IPS DF 4.7 (cell line): ENCODE results near the gene SCN4A.

ENCODE experiments used
- DNase-seq: peaks from one replicate; pipeline ENCODE4 v3.0.0-alpha.2; 2013; ENCODE audit warnings: low spot score; ENCODE audit errors: extremely low read depth

Gene SCN4A

DNA sequence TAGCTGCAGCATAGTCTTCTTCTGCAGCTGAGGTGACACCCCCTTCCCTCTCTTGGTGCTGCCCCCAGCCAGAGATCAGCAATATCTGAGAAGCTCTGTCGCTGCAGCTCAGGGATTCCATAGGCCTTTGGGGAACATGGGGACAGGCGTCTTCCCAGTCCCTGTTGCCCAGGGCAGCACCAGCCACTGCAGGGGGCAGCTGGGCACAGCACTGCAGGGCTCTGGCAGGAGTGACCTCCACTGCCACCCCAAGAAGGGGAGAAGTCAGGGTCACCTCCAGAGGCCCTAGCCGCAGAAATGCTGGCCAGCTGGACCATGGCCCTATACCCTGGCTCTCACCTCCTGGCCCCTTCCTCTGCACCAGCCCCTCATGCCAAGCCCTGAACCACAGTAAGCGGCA, 16.9 kb downstream of the SCN4A start:
- DNase-seq = no peak

- no peak for DNase-seq
Observed at GRCh38 chr17:63955232-63955631, 17.5 kb downstream of the SCN4A start.

DNA sequence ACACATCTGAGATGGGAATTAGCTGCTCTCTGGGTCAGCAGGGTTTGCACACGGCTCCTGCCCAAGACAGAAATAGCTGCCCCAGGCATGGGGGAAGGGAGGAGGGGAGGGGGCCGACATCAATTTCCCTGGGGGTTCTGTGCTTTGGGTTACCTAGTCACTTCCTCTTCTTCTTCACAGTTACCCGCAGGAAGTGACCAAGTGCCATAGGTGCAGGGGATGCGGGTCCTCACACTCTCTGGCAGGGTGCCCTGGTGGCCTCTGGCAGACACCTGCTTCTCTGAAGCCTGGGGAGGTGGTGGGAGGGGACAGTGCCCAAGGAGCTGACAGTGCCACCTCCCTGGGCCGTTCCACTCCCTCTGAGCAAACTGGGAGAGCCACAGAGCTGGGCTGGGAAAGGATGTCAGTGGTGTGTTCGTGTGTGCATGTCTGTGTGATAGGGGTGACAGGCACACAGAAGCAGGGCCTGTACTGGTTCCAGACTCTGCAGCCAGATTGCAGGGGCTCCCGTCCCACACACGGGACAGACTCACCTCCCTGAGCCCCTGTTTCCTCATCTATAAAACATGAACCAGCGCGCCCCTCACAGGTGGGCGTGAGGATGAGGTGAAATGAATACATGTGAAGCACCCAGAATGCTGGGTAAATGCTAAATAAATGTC, 18.2 kb downstream of the SCN4A start:
- DNase-seq = no peak

- no peak for DNase-seq
Observed at GRCh38 chr17:63950940-63951907, 21.5 kb downstream of the SCN4A start.

DNA sequence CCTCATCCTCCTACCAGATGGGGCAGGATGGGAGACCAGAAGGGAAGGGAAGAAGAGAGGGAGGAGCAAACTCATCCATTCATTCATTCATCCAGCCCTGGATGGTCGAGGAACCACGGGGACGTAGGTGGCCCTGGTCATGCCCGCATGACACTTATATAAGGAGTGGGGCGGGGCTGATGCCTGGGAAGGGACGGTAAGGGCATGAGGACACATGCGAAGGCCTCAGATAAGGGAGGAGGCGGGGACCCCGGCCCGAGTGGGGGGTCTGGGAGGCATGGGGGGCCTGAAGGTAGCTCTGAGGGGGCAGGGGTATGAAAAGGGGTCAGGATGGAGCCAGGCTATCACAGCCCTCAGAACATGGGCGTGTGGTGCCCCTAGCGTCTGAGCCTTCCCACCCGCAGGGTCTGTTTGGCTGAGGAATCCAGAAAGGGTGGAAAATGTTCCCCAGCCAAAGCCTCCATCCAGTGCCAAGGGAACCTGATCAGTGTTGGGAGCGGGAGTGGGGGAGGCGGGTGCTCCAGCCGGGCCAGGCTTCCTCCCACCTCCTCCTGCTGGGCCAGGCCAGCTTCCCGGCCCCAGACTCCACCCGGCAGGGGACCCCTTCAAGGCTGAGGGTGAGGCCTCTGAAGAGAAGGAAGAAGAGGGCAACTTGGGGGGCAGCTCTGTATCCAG, 23.0 kb downstream of the SCN4A start:
- DNase-seq = no peak

DNA sequence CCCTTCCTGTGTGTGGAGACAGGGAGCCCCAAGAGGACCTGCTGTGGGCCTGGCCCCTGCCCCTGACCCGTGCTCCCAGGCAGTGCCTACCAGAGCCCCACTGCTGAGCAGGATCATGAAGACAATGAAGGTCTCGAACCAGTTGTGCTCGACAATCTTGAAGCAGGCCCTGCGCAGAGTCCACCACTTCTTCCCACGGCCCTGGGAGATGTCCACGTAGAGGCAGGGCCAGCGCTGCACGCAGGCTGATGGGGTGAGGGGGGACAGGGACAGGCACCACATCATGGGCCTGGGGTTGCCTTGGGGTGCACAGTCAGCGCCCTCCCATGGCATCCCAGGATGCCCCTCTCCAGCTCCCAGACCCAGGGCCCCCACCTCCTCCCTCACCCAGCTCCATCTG, 24.2 kb downstream of the SCN4A start:
- DNase-seq = no peak

DNA sequence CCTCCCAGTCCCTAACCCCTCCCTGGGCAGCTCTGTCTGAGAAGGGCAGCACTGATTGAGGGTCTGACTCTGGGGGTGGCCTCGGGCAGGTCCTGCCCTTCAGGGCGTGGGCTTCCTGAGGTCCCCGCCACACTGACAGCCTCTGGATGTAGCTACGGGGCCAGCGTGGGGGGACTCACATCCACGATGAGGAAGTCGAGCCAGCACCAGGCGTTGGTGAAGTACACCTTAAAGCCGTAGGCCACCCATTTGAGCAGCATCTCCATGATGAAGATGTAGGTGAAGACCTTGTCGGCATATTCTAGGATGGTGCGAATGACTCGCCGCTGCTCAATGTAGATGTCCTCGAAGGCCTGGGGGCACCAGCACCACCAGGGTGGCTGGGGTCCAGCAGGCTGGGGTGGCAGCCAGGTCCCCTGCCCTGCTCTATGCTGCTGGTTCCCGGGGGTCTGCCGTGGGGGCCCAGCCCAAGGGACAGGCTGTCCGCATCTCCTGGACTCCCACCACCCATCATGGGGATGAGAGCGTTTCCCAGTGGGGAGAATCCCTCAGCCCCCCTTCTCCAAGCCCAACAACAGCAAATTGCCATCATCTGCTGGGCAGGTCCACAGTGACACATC, 24.9 kb downstream of the SCN4A start:
- DNase-seq = no peak

DNA sequence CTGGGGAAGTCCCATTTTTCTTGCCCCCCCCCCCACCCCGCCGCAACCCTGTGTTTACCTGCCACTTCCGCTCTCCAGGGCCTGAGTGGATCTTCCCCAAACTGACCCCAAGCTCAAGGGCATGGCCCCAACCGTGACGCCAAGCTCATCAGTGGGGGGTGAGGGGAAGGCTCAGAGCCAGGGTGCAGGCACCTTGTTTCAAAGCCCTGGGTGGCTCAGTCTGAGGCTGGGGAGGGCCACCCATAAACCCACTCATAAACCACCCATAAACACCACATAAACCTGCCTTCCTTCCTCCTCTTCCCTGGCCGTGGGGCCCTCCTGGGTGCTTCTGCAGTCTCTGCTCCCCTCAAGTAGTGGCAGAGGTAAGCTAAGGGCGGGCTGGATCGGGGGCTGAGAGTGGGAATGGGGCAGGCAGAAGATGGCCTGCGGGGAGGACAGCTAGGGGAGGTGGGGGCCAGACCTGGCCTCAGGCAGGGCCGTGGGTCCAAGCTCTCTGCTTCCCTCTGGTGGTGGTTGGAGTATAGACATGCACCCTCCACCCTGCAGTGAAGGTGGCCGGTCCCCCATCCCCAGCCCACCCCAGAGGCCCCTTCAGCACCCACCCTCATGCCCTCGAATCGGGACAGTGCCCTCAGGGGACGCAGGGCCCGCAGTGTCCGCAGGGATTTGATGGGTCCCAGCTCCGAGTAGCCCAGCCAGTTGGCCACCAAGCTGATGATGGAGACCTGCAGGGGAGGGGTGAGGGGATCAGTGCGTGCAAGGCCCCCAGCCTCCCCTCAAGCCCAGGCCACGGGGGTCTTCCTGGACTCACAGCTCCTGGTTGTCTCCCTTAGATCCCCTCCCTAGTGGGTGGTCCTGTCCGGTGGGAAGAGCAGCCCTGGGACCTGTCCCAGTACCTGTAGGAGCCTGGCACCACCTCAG, 26.0 kb downstream of the SCN4A start:
- DNase-seq = no peak

DNA sequence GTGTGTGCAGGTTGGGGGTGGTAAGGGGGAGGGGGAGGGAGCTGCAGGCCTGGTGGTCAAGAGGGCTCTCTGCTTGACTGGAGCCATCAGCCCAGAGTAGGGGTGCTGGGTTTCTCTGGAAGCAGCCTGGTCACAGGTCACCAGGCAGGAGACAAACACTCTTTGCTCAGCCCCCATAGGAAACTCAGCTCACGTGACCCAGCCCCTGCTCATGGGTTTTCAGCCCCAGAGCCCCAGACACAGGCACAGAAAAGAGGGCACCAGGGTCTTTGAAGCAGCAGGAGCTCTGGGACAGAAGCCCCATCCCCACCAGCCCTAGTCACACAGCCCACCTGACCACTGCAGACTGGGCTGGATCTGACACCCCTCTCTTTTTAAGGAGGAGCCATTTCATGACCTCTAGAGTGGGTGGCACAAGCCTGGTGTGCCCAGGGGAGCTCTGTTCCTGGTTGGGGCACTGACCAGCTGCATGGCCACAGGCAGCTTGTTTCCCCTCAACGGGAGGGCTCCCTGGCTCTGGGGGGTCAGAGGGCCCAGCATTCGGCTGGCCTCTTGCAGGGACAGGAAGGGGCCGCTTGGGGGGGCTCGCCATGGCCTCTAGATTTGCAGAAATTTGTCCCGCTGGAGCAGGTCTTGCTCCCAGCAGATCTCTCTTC, 26.8 kb downstream of the SCN4A start:
- DNase-seq = no peak

DNA sequence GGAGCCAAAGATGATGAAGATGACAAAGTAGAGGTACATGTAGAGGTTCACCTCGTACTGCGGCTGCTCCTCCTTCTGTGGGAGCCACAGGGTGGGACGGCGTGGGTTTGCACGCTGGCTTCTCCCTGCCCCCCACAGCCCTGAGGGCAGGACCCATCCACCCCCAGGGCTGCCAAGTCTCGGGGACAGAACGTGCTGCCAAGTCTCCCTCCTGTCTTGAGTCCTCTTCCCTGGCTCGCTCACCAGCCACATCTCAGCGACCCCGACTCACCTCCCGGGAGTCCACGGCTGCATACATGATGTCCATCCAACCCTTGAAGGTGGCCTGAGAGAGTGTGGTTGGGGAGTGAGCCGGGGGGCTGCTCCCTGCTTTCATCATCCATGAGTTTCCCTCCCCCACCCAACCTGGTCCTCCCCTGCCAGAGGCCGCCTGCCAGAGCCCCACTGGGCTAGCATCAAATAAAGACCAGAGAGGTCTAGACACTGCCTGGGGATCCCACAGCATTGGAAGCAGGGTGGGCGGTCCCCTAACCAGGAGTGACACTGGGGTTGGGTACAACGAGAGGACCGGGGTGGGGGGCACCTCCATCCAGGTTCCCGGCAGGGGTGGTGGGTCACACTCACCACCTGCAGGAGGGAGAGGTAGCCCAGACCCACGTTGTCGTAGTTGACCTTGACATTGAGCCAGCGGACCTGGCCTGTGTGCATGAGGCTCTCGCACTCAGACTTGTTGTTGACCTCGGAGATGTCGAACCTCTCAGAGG, 27.8 kb downstream of the SCN4A start:
- DNase-seq = no peak

GRCh38 chr17:63943745-63944144, 29.0 kb downstream of the SCN4A start:
- no peak for DNase-seq

GRCh38 chr17:63942309-63942985, 30.3 kb downstream of the SCN4A start:
- DNase-seq = no peak

DNA sequence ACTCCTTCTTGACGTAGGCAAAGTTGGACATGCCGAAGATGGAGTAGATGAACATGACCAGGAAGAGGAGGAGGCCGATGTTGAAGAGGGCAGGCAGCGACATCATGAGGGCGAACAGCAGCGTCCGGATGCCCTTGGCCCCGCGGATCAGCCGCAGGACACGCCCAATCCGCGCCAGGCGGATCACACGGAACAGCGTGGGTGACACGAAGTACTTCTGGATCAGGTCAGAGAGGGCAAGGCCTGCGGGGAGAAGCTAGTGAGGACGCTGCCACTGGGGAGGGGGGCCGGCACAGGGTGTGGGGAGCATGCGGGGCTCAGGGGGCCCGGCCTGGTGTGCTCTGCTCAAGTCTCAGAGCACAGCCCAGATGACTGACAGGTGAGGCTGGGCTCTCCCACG, 31.0 kb downstream of the SCN4A start:
- no peak for DNase-seq

- no peak for DNase-seq
Observed at GRCh38 chr17:63941162-63941561, 31.6 kb downstream of the SCN4A start.

DNA sequence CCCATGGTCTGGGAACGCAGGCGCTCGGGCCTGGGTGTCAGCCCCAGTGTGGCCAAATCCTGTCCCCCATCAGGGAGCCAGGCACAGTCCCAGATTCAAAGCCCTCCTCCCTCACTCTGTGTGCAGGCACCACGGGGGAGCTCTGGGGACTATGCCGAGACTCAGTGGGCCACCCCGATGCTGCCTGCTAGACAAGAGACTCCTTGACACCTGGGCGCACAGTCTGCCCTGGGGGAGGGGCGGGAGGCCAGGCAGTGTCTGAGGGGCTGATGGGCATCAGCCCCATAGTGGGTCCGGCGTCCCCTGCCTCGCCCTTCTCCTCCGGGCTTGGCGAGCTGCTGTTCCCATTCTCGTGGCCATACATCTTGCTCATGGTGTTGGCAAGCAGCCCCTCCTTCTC, 32.1 kb downstream of the SCN4A start:
- no peak for DNase-seq

DNA sequence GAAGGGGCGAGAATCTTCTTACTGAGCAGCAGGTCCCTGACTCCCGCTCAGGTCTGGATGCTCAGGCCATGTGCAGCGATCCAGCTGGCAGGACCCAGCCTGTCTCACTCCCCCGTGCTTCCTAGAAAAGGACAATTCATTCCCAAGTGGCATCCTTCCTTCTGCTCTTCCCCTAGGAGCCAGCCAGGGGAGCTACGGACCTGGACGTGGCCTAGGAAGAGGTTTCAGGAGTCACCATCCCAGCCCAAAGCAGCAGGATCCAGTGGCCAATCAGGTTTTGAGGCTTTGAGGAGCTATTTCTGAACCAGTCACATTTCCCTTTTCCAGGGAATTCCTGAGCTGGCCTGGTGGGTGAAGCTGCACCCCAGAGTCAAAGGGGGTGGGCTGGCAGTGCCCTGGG, 32.8 kb downstream of the SCN4A start:
- DNase-seq = no peak

GRCh38 chr17:63939401-63939800, 33.3 kb downstream of the SCN4A start:
- no peak for DNase-seq

DNA sequence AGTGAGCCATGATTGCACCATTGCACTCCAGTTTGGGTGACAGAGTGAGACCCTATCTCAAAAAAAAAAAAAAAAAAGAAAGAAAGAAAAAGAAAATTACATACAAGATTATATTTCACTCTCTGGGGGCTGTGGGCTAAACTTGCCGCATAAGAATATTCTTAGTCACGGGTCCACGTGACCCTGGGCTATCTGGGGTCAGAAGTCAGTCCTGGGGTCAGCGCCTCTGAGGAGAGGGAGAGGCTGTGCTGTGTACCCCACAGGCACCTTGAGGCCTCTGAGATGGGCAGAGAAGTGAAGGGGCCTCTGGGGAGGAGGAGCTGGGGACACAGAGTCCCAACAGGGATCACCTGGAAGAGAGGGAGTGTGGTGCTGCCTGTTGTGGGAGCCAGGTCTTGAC, 34.8 kb downstream of the SCN4A start:
- DNase-seq = no peak

- no peak for DNase-seq
Observed at GRCh38 chr17:63937319-63937718, 35.4 kb downstream of the SCN4A start.
